H9 (cell line): Measurements from ENCODE around the gene TMEM125. TPM values are rescaled to one million over a fixed set of nuclear protein-coding genes. Genes with fewer than 3 reads are reported as not detected.

Experiments
- DNase-seq: peaks from one replicate; pipeline ENCODE4 v3.0.0-alpha.2; 2017
- H2AFZ ChIP-seq: one replicate; pipeline ENCODE4 v1.6.1; 2013; ENCODE audit warnings: mild to moderate bottlenecking, low read length, control low read depth, moderate library complexity
- H2AK5ac ChIP-seq: 2 replicates; pipeline ENCODE4 v1.6.1; 2013; ENCODE audit warnings: low read length, control low read depth, mixed read lengths; ENCODE audit not compliant: insufficient read length
- H2BK120ac ChIP-seq: one replicate; pipeline ENCODE4 v1.6.1; 2013; ENCODE audit warnings: low read depth, mild to moderate bottlenecking, low read length, control low read depth, inconsistent platforms; ENCODE audit not compliant: poor library complexity, severe bottlenecking
- H2BK12ac ChIP-seq: 2 replicates; pipeline ENCODE4 v1.6.1; 2013; ENCODE audit warnings: low read length, control low read depth, mixed read lengths, low read depth; ENCODE audit not compliant: insufficient read length
- H2BK15ac ChIP-seq: 2 replicates; pipeline ENCODE4 v1.6.1; 2013; ENCODE audit warnings: low read depth, low read length, control low read depth
- H2BK20ac ChIP-seq: one replicate; pipeline ENCODE4 v1.6.1; 2013; ENCODE audit warnings: low read depth, mild to moderate bottlenecking, low read length, control low read depth, inconsistent platforms; ENCODE audit not compliant: poor library complexity, severe bottlenecking
- H2BK5ac ChIP-seq: 2 replicates; pipeline ENCODE4 v1.6.1; 2013; ENCODE audit warnings: low read length, control low read depth, mixed read lengths; ENCODE audit not compliant: insufficient read length
- H3K14ac ChIP-seq: 2 replicates; pipeline ENCODE4 v1.6.1; 2013; ENCODE audit warnings: low read length, control low read depth; ENCODE audit not compliant: insufficient read depth
- H3K18ac ChIP-seq: 2 replicates; pipeline ENCODE4 v1.6.1; 2013; ENCODE audit warnings: low read depth, mild to moderate bottlenecking, mixed read lengths, low read length, control low read depth; ENCODE audit not compliant: insufficient read length
- H3K23ac ChIP-seq: 2 replicates; pipeline ENCODE4 v1.6.1; 2013; ENCODE audit warnings: low read length, control low read depth, mixed read lengths, low read depth; ENCODE audit not compliant: insufficient read length
- H3K23me2 ChIP-seq: 2 replicates; pipeline ENCODE4 v1.6.1; 2013; ENCODE audit warnings: low read depth, mild to moderate bottlenecking, mixed read lengths, low read length, control low read depth; ENCODE audit not compliant: insufficient read length, poor library complexity, severe bottlenecking
- H3K27ac ChIP-seq: 2 replicates; pipeline ENCODE4 v1.5.1; 2013; ENCODE audit warnings: low read length, control low read depth, mixed read lengths, low read depth; ENCODE audit not compliant: insufficient read length
- H3K27me3 ChIP-seq: 2 replicates; pipeline ENCODE4 v1.6.1; 2013; ENCODE audit warnings: low read length, control low read depth, inconsistent platforms; ENCODE audit not compliant: insufficient read depth
- H3K4ac ChIP-seq: 2 replicates; pipeline ENCODE4 v1.6.1; 2013; ENCODE audit warnings: low read depth, mild to moderate bottlenecking, control low read depth, inconsistent platforms, low read length, moderate library complexity
- H3K4me1 ChIP-seq: 2 replicates; pipeline ENCODE4 v1.6.1; 2013; ENCODE audit warnings: low read length, control low read depth, inconsistent platforms; ENCODE audit not compliant: insufficient read depth
- H3K4me2 ChIP-seq: 2 replicates; pipeline ENCODE4 v1.6.1; 2013; ENCODE audit warnings: low read length, control low read depth, mixed read lengths; ENCODE audit not compliant: insufficient read length, insufficient read depth
- H3K56ac ChIP-seq: 2 replicates; pipeline ENCODE4 v1.6.1; 2013; ENCODE audit warnings: low read depth, mild to moderate bottlenecking, mixed read lengths, low read length, control low read depth; ENCODE audit not compliant: insufficient read length
- H3K79me1 ChIP-seq: 2 replicates; pipeline ENCODE4 v1.6.1; 2013; ENCODE audit warnings: low read depth, mild to moderate bottlenecking, moderate library complexity, low read length, control low read depth, inconsistent platforms; ENCODE audit not compliant: insufficient read depth, poor library complexity, severe bottlenecking
- H3K79me2 ChIP-seq: 2 replicates; pipeline ENCODE4 v1.6.1; 2013; ENCODE audit warnings: low read length, control low read depth, inconsistent platforms; ENCODE audit not compliant: insufficient read depth
- H3K9ac ChIP-seq: 2 replicates; pipeline ENCODE4 v1.6.1; 2013; ENCODE audit warnings: low read length, control low read depth, mixed read lengths; ENCODE audit not compliant: insufficient read length; ENCODE audit errors: extremely low read depth
- H3K9me3 ChIP-seq: one replicate; pipeline ENCODE4 v1.6.1; 2013; ENCODE audit warnings: low read depth, low read length, inconsistent platforms; ENCODE audit not compliant: control insufficient read depth
- H3T11ph ChIP-seq: one replicate; pipeline ENCODE4 v1.6.1; 2013; ENCODE audit warnings: mild to moderate bottlenecking, low read length, control low read depth, inconsistent platforms
- H4K20me1 ChIP-seq: one replicate; pipeline ENCODE4 v1.6.1; 2013; ENCODE audit not compliant: control insufficient read depth, insufficient read length, insufficient read depth
- H4K5ac ChIP-seq: 2 replicates; pipeline ENCODE4 v1.6.1; 2013; ENCODE audit warnings: low read depth, mild to moderate bottlenecking, mixed read lengths, low read length, control low read depth; ENCODE audit not compliant: insufficient read length
- H4K8ac ChIP-seq: replicated peaks from 2 replicates; pipeline ENCODE4 v1.6.1; 2013; ENCODE audit warnings: low read length, control low read depth, mixed read lengths, low read depth; ENCODE audit not compliant: insufficient read length
- H4K91ac ChIP-seq: 2 replicates; pipeline ENCODE4 v1.6.1; 2013; ENCODE audit warnings: low read depth, mild to moderate bottlenecking, moderate library complexity, mixed read lengths, low read length, control low read depth; ENCODE audit not compliant: insufficient read length
- H3K27ac Mint-ChIP-seq, 3 experiments: 2 replicates in 2 of 3; 3 replicates in 1 of 3; pipeline ENCODE4 v1.8.0; 2020 to 2021; ENCODE audit warnings: mixed read lengths in 3 of 3, mild to moderate bottlenecking in 1 of 3, moderate library complexity in 1 of 3
- H3K27me3 Mint-ChIP-seq: 2 replicates; pipeline ENCODE4 v1.8.0; 2021; ENCODE audit warnings: low read depth, mild to moderate bottlenecking, moderate library complexity, mixed read lengths
- H3K36me3 Mint-ChIP-seq, 3 experiments: 2 replicates in 2 of 3; 3 replicates in 1 of 3; pipeline ENCODE4 v1.8.0; 2020 to 2021; ENCODE audit warnings: low read depth in 3 of 3, mixed read lengths in 3 of 3; ENCODE audit not compliant: insufficient read depth in 1 of 3
- H3K4me1 Mint-ChIP-seq, 2 experiments: 2 replicates each; pipeline ENCODE4 v1.8.0; 2020; ENCODE audit warnings: mixed read lengths in 2 of 2
- H3K4me3 Mint-ChIP-seq, 2 experiments: 2 replicates in 1 of 2; 3 replicates in 1 of 2; pipeline ENCODE4 v1.8.0; 2020 to 2021; ENCODE audit warnings: mild to moderate bottlenecking in 2 of 2, mixed read lengths in 2 of 2, moderate library complexity in 1 of 2
- H3K9me3 Mint-ChIP-seq, 2 experiments: 2 replicates in 1 of 2; 3 replicates in 1 of 2; pipeline ENCODE4 v1.8.0; 2020; ENCODE audit warnings: mild to moderate bottlenecking in 2 of 2, mixed read lengths in 2 of 2, moderate library complexity in 1 of 2
- WGBS: extraction: QIAGEN DNeasy Blood & Tissue Kit; methylation state at CpG from one replicate; pipeline ENCODE4 v1.1.7; 2013; ENCODE audit warnings: missing lambda C conversion rate, low lambda C conversion rate, mixed read lengths; ENCODE audit not compliant: insufficient read length; ENCODE audit errors: extremely low coverage; 5-methylcytosine and 5-hydroxymethylcytosine counted together
- total RNA-seq: library from RNA; stranded (reverse); gene quantifications from 2 replicates; pipeline ENCODE4 v1.2.1, GENCODE V29; 2021
- TF ChIP-seq, protein P1 (sequence below): fragments of 200-600 bp; sonication (generic); conservative IDR thresholded peaks from 3 replicates; pipeline ENCODE4 v1.8.0; 2021; ENCODE audit warnings: antibody characterized with exemption, mild to moderate bottlenecking

TMEM125 gene
- total RNA-seq, 1 experiment from 2014 or later, result 19.6 TPM

GRCh38 chr1:43286115-43286514 is 16.3 kb downstream of the TMEM125 start:
- Histone ChIP-seq H4K20me1 (no peaks in the 10 kb centered on the region), H2BK20ac (no peak overlapping the region), H3K23ac (no peak overlapping the region), H3K27ac (no peak overlapping the region), H3K4me1 (peaks cover 7% of the 10 kb centered on the region; the same call in 1 of the 2 replicates), H2BK12ac (no peak overlapping the region), H3K4ac (no peak overlapping the region), H3K23me2 (peaks cover 3% of the 10 kb centered on the region), H2BK5ac (no peak overlapping the region), H3K9ac (no peak overlapping the region), H3K56ac (no peak overlapping the region), H3K9me3 (no peaks in the 10 kb centered on the region), H2AK5ac (no peak overlapping the region), H4K5ac (no peak overlapping the region), H3K14ac (no peak overlapping the region), H2BK15ac (no peak overlapping the region), H3K4me2 (no peak overlapping the region), H3K79me2 (no peaks in the 10 kb centered on the region), H2AFZ (no peak overlapping the region), H4K91ac (no peak overlapping the region), H2BK120ac (no peak overlapping the region), H4K8ac (no peak overlapping the region), H3K27me3 (no peaks in the 10 kb centered on the region), H3T11ph (no peak overlapping the region), H3K18ac (no peak overlapping the region), H3K79me1 (no peaks in the 10 kb centered on the region)
- DNase-seq, result no peak
- Mint-ChIP-seq H3K4me3 (peak overlapping the region; percentile 26 to 61; a peak in 3 of 5 replicates), H3K4me1 (peaks cover 24 to 27% of the 10 kb centered on the region in 2 experiments), H3K27ac (peak overlapping the region in 2 of 3 experiments; percentile 40 to 84; a peak in 4 of 7 replicates), H3K27me3 (peaks cover 3% of the 10 kb centered on the region), H3K36me3 (peaks cover 0 to 6% (median 4%) of the 10 kb centered on the region in 3 experiments; a peak in 4 of 7 replicates), H3K9me3 (no peaks in the 10 kb centered on the region)
- WGBS, result no CpG with 5 or more reads among the region's 11 CpGs
- TF ChIP-seq, protein P1, sequence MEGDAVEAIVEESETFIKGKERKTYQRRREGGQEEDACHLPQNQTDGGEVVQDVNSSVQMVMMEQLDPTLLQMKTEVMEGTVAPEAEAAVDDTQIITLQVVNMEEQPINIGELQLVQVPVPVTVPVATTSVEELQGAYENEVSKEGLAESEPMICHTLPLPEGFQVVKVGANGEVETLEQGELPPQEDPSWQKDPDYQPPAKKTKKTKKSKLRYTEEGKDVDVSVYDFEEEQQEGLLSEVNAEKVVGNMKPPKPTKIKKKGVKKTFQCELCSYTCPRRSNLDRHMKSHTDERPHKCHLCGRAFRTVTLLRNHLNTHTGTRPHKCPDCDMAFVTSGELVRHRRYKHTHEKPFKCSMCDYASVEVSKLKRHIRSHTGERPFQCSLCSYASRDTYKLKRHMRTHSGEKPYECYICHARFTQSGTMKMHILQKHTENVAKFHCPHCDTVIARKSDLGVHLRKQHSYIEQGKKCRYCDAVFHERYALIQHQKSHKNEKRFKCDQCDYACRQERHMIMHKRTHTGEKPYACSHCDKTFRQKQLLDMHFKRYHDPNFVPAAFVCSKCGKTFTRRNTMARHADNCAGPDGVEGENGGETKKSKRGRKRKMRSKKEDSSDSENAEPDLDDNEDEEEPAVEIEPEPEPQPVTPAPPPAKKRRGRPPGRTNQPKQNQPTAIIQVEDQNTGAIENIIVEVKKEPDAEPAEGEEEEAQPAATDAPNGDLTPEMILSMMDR, result no peak
